GM18526 (cell line): ENCODE results near the gene KIAA0825.

Experiments used
- POLR2A ChIP-seq: IDR thresholded peaks from 3 replicates; pipeline ENCODE4 v1.6.1; 2011; ENCODE audit not compliant: insufficient read length; ENCODE audit errors: extremely low read depth

The KIAA0825 gene

DNA sequence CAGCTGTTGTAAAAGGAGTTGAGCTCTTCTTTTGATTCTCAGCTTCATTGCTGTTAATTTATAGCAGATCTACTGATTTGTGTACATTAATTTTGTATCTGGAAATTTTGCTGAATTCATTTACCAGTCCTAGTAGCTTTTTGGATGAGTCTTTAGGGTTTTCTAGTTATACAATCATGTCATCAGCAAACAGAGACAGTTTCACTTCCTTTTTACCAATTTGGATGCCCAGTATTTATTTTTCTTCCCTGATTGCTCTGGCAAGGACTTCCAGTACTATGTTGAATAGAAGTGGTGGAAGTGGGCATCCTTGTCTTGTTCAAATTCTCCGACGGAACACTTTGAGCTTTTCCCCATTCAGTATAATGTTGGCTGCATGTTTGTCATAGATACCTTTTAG is 478.1 kb downstream of the KIAA0825 start:
- no peak for TF ChIP-seq POLR2A

- no peak for TF ChIP-seq POLR2A
Measured at GRCh38 chr5:94130077-94130476, 488.3 kb downstream of the KIAA0825 start.

DNA sequence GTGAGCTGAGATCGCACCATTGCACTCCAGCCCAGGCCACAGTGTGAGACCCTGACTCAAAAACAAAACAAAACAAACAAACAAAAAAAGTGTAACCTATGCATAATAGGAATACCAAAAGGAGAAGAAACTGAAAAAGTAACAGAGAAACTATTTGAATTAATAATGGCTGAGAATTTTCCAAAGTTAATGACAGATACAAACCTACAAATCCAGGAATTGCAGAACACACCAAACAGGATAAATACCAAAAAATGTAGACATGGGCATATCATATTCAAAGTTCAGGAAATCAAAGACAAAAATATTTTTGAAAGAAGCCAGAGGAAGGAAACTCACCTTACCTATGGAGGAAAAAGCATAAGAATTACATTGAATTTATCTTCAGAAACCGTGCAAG is 493.3 kb downstream of the KIAA0825 start:
- TF ChIP-seq POLR2A: no peak

- no peak for TF ChIP-seq POLR2A
Measured at GRCh38 chr5:94113087-94113486, 505.3 kb downstream of the KIAA0825 start.

- TF ChIP-seq POLR2A: peak; percentile 45
Measured at GRCh38 chr5:94111209-94112004, 507.0 kb downstream of the KIAA0825 start.

DNA sequence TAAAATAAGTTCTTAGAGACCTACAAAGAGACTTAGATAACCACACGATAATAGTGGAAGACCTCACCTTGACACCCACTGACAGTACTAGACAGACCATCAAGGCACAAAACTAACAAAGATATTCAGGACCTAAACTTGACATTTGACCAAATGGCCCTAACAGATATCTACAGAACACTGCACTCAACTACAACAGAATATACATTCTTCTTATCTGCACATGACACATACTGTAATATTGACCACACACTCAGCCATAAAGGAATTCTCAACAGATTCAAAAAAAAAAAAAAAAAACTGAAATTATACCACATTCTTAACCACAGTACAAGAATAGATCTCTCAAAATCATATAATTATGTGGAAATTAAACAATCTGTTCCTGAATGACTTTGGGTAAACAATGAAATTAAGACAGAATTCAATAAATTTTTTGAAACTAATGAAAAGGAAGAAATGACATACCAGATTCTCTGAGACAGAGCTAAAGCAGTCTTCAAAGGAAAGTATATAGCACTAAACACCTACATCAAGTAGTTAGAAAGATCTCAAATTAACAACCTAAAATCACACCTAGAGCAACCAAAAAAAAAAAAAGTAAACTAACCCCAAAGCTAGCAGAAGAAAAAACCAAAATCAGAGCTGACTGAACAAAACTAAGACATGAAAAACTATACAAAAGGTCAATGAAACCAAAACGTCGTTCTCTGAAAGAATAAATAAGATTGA is 514.7 kb downstream of the KIAA0825 start:
- no peak for TF ChIP-seq POLR2A
